Limb (tissue), 2 donors: ENCODE measurements around the gene FMNL3.
A peak's percentile ranks its signal among the peaks of the same experiment; 100 is the strongest.
"Not testable (repeated sequence)": the region's sequence is repeated elsewhere in the genome, so short reads cannot be mapped to it uniquely, and the experiment has no call there.

Experiments
- DNase-seq, 2 donors: peaks; one replicate each; pipeline ENCODE4 v3.0.0-alpha.2; 2016; ENCODE audit errors: extremely low spot score in 2 of 2

The FMNL3 gene

DNA sequence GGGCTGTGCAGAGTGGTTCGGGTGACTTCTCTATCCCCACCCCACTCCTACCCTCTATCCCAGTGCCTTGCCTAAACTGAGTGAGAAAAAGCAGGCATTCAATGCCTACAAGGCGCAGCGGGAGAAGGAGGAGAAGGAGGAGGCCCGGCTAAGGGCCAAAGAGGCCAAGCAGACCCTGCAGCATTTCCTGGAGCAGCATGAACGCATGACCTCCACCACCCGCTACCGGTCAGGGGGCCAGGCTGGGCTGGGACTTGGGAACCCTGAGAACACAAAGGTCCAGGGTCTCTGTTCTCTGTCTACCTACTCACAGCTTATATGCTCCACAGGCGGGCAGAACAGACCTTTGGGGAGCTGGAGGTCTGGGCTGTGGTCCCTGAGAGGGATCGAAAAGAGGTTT is 72.2 kb downstream of the FMNL3 start:
- DNase-seq: no peak

DNA sequence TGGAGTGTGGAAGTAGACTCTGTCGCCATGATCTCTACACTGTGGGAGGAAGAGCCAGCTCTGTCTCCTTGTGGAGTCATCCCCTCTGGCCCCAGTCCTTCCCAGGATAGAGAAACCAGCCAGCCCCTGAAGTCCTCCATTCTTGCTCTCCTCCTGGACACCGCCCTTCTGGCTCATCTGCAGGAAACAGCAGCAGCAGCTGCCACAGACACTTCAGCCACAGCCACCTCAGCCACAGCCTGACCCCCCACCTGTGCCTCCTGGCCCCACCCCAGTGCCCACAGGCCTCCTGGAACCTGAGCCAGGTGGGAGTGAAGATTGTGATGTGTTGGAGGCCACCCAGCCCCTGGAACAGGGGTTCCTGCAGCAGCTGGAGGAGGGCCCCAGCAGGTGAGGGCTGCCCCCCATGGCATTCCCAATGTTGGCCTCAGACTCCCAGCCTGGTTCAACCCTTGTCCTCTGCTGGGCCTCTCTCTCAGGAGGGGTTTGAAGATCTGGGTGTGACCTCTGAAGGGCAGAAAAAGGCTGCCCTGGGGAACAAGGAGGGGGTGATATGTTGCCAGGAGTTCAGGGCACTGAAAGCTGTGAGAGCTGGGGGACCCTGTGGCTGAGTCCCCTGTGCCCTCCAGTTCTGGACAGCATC is 73.4 kb downstream of the FMNL3 start:
- no peak for DNase-seq

DNA sequence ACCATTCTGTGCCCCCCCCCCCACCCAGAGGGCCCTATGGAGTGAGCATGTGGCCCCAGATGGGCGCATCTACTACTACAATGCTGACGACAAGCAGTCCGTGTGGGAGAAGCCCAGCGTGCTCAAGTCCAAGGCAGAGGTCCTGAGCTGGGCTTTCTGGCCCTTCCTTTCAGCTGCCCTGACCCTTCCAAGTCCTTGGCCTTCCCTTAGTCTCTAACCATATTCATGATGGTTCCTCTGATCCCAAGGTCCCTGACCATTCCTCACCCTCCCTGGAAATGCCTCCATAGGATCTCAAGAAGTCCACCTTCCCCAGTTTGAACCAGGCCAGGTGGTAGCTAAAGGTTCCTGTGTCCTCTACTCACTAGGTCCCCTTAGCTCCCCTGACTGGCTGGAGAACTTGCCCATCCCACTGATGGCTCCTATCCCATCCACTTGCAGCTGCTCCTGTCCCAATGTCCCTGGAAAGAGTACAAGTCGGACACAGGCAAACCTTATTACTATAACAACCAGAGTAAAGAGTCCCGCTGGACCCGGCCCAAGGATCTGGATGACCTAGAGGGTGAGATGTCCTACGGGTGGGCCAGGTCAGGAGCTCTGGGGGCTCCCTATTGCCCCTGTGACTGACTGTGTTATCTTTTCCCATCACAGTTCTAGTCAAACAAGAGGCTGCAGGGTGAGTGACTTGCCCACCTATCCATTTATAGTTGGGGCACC is 74.1 kb downstream of the FMNL3 start:
- no peak for DNase-seq

DNA sequence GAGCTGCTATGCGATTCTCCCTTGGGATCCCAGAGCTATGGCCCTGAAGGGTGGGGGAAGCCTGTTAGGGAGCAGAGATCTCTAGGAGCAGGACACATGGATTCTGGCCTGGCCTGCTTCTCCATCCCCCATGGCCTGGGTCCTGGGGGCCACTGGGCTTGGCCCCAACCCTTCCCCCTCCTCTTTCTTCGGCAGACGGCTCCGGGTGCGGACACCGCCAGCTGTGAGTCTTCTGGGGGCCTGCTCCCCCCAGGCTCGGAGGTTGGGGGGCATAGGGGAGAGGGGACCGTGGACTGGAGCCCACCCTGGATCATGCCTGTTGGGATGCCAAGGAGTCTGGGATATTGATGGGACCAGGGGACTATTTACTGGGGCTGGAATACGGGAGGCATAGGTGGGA is 74.8 kb downstream of the FMNL3 start:
- DNase-seq: no peak

DNA sequence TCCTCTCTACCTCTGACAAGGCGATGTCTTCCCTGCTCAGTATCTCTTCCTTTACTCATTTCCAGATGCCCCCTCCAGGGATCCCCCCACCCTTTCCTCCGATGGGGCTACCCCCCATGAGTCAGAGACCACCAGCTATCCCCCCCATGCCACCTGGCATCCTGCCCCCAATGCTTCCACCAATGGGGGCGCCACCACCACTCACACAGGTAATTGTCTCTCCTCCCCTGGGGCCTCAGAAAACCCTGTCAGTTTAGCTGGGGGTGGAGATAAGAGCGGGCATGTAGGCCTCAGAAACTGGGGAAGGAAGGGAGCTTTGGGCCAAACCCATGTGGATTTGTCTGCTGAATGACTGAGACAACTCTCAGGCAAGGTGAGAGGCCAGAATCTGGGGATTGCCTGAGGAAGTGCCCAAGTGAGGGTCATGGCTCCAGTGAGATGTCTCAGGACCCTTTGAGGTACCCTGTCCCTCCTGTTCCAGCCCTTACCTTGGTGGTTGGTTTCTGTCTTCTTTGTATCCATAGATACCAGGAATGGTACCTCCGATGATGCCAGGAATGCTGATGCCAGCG is 75.8 kb downstream of the FMNL3 start:
- no peak for DNase-seq

DNA sequence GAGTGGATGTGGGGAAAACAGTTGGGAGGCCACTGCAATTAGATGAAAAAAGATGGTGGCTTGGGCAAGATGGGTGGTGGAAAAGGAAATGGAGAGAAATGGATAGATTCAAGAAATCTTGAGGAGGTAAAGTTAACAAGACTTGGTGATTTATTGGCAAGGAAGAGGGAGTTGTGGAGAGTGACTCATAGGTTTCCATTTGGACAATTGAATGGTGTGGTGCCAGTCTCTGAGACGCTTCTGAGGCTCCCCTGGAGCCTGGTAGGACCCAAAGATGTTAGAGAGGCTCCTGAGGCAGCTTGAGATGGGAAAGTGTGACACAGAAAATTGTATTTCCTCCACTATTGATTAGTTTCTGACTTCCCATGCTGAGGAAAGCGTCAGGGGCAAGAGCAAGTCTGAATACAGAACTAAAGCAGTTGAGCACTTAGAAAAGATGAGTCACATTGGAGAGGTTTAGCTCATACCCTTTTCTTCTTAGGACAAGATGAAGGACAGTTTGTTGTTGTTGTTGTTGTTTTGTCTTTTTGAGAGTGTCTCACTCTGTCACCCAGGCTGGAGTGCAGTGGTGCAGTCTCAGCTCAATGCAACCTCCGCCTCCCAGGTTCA is 79.3 kb downstream of the FMNL3 start:
- no peak for DNase-seq

DNA sequence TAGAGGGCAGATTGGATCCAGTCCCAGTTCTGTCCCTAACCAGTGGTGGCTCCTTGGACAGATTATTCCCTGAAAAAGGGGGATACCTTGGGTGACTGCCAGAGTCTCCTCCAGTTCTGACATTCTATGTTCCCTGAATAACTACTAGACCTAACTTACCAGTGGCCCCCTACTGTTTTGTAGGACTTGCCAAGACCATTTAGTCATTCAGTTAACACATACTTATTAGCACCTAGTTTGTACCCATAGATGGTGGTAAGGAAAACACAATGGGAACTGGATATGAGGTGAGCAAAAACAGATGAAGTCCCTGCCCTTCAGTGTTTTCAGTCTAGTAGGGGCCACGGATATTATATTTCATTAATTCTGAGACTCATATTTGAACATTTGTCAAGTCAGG is 80.4 kb downstream of the FMNL3 start:
- DNase-seq: no peak

DNA sequence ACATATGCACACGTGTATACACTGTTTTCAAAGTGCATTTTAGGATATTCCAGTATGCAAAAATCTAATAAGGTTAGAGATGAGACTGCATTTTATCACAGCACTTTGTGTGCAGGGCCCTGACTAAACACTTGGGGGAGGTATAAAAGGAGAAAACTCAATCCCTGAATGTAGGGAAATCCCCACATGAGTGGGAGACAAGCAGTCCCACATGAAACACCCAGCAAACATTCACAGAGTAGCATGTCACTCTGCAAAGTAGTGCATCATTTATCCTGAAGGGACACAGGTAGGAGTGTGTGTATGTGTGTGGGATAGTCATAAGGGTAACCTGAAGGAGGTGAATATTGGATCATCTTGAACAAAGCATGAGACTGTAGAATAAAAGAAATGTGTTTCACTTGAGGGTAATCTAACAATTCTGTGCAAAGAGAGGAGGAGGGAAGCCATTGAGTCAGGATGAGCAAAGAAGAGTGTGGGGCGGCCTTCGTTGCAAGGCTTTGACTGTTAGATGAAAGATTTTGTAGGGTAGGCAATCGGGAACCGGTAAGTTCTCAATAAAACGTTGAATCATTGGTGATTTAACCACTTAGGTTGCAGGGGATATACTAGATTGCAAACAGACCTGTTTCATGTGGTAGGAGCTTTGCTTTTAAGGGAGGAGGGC is 80.9 kb downstream of the FMNL3 start:
- no peak for DNase-seq

DNA sequence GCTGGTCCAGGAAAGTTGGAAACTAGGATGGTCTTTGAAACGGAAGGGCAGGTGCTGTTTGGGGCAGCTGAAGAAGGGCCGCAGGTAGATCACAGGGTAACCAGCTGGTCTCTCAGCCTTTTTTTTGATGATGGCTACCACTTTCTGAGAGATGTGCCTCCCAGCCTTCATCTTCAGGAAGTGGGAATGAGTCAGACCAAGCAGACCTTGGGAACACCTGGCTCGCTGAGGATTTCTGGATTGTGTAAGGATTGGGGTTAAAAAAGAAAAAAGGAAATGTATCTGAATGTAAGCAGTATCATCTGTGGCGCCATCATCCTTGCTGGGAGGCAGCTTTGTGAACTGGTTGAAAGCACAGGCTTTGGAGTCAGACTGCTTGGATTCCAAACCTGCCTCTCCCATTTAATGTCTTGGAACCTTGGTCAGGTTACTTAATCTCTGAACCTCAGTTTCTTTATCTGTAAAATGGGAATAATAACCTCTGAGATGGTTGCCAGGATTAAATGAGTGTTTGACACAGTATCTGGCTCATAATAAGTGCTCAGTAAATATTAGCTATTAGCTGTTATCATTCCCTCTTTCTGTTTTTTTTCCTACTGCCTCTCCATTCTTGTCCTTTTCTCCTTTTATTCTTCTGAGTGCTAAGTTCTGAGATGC is 82.2 kb downstream of the FMNL3 start:
- DNase-seq: no peak

DNA sequence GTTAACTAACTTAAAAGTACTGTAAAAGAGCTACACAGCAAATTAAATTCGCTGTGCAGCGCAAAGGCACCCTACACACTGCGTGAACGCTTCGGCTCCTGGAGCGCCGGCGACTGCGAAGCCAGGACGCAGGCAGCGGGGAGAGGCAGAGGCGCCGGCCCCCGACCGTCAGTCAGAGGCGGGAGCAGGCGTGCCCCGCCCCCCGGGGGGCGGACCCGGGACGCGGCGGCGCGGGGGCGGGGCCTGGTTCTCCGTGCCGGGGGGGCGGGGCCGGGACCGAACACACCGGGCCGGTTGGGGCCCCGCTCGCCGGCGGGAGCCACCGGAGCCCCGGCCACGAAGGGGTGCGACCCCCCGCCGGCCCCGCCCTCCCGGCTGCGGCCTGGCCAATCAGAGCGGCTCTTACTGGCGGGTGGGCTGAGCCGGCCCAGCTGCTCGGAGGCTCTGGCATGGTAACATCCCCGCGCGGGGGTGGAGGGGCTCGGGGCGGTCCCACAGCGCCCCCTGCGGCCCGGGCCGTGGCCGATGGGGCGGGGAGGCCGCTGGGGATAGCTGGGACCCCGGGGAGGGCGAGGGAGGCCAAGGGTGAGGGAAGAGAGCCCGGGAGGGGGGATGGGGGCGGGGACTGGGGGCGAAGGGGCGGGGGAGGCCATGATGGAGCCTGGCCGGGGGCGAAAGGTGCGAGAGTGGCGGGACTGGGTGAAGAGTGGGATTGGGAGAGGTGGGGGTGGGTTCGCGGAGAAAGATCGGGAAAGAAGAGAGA is 83.9 kb downstream of the FMNL3 start, which contains the start of gene PRPF40B:
Gene PRPF40B, plus strand, starts transcription at position 420 of the 763 bp plus-strand sequence. Its CDS starts 30 bp downstream, at position 450.
- DNase-seq: peak; percentile 85 to 94

DNA sequence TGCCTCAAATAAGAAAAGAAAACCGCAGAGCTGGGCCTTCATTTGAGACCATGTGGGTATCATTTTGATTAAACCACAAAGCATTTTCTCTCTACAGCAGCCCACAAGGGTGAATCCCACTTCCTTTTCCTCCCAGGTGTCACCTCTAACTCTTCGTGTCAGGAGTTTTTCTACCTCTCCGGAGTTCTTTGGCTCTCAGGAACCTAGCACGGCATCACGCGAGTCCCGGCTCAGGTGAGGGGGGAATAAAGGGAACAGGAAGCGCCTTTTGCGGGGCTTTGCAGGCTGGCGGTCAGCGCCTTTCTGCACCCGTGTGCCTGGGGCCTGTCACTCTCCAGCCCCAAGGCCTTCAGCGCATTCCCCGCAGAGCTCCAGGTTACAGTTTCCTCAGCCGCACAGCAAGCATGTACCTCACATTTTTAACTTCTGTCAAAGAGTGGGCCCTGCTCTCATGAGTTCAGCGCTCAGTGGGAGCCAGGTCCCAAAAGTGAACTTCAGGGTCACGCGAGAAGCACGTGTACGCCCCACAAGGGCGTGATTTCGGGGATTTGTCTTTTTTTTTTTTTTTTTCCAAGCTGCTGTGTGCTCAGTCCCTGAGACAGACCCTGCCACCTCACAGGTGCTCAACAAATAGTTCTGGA is 84.6 kb downstream of the FMNL3 start:
- no peak for DNase-seq

DNA sequence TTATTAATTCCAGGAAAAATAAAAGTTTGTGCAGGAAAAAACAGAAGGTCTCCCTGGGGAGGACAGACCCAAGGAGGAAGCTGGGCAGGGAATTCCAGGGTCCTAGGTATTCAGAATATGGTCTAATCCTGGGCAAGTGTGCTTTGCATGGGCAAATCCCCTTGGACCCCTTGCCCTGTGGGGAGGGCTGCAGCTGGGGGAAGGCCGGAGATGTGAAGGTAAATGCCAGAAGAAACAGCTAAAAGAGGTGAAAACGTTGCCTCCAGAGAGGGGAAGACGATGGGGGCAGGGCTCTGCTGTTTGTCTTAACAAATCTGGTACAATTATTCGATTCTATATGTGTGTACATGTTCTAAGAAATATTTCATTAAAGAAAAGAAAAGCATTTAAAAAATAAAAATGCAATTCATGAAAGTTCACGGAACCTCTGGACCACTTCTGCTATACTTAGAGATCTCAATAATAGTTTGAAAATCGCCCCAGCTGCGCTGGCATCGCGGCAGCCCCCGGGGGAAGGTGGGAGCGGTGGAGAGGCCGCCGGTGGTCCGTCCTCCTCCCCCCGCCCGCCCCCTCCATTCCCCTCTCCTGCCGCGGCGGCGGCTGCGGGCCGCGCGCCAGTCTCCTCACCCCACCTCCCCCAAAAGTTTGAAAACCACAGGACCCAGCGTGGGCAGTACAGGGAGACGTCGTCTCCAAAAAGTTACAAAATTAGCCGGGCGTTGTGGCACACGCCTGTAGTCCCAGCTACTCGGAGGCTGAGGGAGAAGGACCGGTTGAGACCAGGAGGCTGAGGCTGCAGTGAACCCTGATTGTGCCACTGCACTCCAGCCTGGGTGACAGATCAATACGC is 85.3 kb downstream of the FMNL3 start:
- no peak for DNase-seq

DNA sequence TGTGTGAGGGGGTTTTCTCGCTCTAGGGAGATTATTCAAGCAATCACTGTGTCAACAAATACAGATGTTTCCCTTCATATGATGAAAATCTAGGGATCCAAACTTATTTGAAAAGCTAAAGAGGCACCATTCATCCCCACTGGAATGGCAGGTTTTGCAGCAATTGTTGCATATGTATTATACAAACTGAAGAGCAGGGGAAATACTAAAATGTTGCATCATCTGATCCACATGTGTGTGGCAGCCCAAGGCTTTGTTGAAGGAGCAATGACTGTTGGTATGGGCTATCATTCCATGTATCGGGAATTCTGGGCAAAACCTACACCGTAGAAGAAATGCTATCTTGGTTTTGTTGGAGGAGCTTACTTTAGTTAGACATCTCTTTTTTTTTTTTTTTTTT is 87.9 kb downstream of the FMNL3 start:
- no peak for DNase-seq

DNA sequence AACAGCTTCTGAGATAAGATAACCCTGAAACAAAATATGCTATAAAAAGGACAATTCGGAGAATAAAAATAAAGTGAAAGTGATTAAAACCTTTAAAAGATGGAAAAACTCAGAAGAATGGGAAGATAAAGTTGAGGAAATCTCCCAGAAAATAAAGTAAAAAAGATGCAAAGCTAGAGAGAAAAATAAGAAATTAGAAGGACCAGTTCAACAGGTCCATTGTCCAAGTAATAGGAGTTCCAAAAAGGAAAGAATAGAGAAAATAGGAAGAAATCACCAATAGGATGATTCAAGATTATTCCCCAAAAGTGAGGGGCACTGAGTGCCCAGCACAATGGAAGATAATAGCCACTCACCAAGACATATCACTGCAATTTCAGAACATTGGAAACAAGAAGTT is 88.6 kb downstream of the FMNL3 start:
- DNase-seq: no peak

DNA sequence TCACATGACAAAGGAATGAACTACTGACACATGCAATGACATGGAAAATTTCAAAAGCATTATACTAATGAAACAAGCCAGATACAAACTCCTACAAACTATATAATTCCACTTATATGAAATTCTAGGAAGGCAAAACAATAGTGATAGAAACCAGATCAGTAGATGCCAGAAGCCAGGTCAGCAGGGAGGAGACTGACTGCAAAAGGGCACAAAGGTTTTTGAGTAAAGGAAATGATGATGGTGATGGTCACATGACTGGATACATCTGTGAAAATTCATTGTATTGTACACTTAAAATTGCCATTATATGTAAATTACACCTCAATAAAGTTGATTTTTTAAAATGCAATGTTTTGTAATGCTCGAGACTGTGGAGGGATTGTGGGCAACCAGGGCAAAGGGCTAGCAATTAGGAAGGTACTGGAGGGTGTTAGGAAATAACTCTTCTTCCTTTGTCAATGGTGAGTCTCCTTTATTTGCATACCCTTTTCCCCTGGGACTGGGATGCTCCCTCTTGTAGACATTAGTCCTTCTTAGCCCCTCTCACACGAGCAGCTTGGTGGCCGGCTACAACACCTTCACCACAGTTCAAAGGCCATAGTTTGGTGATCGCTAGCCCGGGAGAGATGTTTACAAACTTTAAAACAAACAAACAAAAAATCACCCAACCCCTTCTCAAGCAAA is 90.5 kb downstream of the FMNL3 start:
- no peak for DNase-seq

DNA sequence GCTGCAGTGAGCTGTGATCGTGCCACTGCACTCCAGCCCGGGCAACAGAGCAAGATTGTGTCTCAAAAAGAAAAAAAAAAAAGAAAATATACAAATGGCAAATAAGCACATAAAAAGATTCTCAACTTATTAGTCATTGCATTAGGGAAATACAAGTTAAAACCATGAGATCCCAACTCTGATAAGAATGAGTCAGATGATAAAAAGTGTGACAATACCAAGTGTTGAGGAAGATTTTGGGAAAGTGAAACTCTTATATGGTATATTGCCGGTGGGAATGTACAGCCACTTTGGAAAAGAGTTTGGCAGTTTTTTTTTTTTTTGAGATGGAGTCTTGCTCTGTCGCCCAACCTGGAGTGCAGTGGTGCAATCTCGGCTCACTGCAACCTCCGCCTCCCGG is 91.5 kb downstream of the FMNL3 start:
- no peak for DNase-seq

DNA sequence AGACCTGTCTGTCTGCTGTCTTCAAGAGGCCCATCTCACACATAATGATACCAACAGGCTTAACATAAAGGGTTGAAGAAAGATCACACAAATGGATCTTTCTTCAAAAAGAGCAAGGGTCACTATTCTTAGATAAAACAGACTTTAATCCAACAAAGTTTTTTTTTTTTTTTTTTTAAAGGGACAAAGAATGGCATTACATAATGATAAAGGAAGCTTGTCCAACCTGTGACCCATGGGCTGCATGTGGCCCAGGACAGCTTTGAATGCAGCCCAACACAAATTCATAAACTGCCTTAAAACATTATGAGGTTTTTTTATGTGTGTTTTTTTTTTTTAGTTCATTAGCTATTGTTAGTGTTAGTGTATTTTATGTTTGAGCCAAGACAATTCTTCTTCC is 95.0 kb downstream of the FMNL3 start:
- DNase-seq: no peak

DNA sequence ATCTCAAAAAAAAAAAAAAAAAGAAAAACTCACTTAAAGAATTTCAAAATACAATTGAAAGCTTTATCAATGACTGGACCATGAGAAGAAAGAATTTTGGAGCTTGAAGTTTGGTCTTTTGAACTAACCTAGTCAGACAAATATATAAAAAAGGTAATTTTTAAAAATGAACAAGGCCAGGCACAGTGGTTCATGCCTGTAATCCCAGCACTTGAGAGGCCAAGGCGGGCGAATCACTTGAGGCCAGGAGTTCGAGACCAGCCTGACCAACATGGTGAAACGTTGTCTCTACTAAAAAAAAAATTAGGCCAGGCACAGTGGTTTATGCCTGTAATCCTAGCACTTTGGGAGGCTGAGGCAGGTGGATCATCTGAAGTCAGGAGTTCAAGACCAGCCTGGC is 96.4 kb downstream of the FMNL3 start:
- not testable (repeated sequence) for DNase-seq

DNA sequence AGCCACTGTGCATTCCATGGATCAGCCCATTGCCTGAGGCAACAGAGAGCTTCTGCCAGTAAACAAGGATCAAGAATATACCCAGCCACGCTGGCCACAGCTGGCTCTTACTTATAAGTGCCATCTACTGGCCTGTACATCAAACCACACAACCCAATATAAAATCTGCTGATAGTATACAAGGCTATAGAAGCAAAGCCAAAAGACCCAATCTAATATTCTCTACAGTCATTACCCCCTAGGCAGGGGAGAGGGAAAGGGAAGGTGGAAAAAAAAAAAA is 97.4 kb downstream of the FMNL3 start:
- DNase-seq: no peak
